ENCODE data around the gene NKAPD1. TPM values are rescaled to one million over a fixed set of nuclear protein-coding genes. Genes with fewer than 3 reads are reported as not detected.
A peak's percentile ranks its signal among the peaks of the same experiment; 100 is the strongest.
"Not testable (repeated sequence)": the region's sequence is repeated elsewhere in the genome, so short reads cannot be mapped to it uniquely, and the experiment has no call there.

The NKAPD1 gene
- total RNA-seq, 1 donor from 2014 or later, result 29.6 TPM

- Mint-ChIP-seq H3K9me3 (ENCODE audit: low read depth) (no peaks in the 10 kb centered on the region), H3K27ac (no peak overlapping the region), H3K4me3 (ENCODE audit: low read depth) (no peak overlapping the region), H3K36me3 (ENCODE audit: insufficient read depth) (peaks cover 9% of the 10 kb centered on the region), H3K4me1 (ENCODE audit: low read depth) (no peaks in the 10 kb centered on the region), H3K27me3 (no peaks in the 10 kb centered on the region)
- no peak for TF ChIP-seq CTCF (IDR thresholded peaks at IDR 0.05; ENCODE audit: unreplicated experiment)
- DNase-seq (ENCODE audit: low spot score, unreplicated experiment), result no peak
Observed at GRCh38 chr11:112062923-112063322, 11.2 kb upstream of the NKAPD1 start.

- no peak for DNase-seq (ENCODE audit: low spot score, unreplicated experiment)
- Mint-ChIP-seq H3K9me3 (ENCODE audit: low read depth) (no peaks in the 10 kb centered on the region), H3K4me3 (ENCODE audit: low read depth) (no peak overlapping the region), H3K36me3 (ENCODE audit: insufficient read depth) (peaks cover 29% of the 10 kb centered on the region), H3K27ac (no peak overlapping the region), H3K27me3 (no peaks in the 10 kb centered on the region), H3K4me1 (ENCODE audit: low read depth) (peaks cover 23% of the 10 kb centered on the region)
- no peak for TF ChIP-seq CTCF (IDR thresholded peaks at IDR 0.05; ENCODE audit: unreplicated experiment)
Observed at GRCh38 chr11:112082729-112083128, 8.6 kb downstream of the NKAPD1 start.

DNA sequence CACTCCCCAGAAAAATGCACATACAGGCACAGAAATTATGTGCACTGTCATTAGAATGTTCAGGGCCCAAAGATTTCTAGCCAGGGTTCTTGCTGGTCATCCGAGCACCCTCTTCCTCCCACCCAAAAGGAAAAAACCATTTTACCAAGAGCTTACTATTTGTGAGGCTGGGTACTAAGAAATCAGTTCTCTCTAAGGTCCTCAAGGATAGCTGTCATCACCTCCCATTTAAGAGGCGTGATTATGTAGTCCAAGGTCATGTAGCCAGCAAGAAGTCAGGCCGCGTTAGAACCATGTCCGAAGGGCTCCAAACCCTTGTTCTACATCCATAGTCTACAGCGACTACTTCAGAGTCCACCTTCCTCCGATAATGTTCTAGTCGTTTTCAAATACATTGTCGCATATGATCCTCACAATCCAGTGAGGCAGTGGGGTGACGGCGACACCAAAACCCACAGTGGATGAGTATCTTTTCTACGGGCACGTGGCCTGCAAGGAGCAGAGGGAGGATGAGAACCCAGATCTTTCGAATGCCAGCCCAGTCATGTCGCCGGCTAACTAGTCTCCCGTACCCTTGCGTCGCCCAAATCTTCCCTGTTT lies 11.8 kb downstream of the NKAPD1 start:
- Mint-ChIP-seq H3K9me3 (ENCODE audit: low read depth) (no peaks in the 10 kb centered on the region), H3K36me3 (ENCODE audit: insufficient read depth) (peaks cover 37% of the 10 kb centered on the region), H3K4me3 (ENCODE audit: low read depth) (peak overlapping the region; percentile 100), H3K27me3 (no peaks in the 10 kb centered on the region), H3K4me1 (ENCODE audit: low read depth) (peaks cover 31% of the 10 kb centered on the region), H3K27ac (peak overlapping the region; percentile 98)
- TF ChIP-seq CTCF (IDR thresholded peaks at IDR 0.05; ENCODE audit: unreplicated experiment), result no peak
- DNase-seq (ENCODE audit: low spot score, unreplicated experiment), result no peak

DNA sequence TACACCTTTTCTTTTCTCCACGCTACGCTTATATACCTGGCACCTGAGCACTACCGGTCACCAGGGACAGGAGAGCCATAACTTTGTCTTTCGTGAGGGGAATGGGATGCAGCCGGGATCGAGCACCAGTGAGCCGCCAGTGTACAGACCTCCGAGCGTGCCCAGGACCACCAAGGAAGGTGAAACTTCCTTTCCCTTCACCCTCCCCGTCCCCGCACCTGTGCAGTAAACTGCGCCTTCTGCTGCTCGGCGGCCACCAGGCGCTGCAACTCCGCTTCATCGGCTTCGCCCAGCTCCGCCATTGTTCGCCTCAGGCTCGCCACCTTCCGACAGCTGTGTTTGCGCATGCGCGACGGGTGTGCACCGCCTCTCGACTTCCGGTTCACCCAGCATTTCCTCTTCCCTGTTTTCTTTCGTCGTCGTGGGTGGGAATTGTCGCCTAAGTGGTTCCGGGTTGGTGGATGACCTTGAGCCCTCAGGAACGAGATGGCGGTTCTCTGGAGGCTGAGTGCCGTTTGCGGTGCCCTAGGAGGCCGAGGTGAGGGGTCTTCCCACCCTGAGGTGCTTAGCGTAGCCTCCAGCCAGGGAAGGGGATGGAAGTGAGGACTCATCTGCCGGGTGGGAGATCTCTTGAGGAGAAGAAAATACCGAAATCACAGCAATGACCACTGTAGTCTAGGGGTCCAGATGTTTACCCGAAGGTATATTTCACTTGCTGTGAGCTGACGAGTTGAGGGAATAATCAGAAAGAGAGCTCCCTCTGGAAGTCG lies 12.5 kb downstream of the NKAPD1 start, which contains the start of the genes SDHD and TIMM8B:
TSS of gene SDHD (plus strand) at position 452 of the 770 bp plus-strand sequence. CDS start at position 487, 35 bp downstream.
TSS of gene TIMM8B (minus strand) at position 335 of the 770 bp plus-strand sequence. CDS start at position 302, 33 bp downstream.
- H3K27ac Mint-ChIP-seq, result peak within 1 kb of the TSS; percentile 98
- no peaks in the 10 kb centered on the region for H3K27me3 Mint-ChIP-seq
- no peaks in the 10 kb centered on the region for H3K9me3 Mint-ChIP-seq (ENCODE audit: low read depth)
- peaks cover 31% of the 10 kb centered on the region for H3K4me1 Mint-ChIP-seq (ENCODE audit: low read depth)
- peak within 1 kb of the TSS; percentile 100 for H3K4me3 Mint-ChIP-seq (ENCODE audit: low read depth)
- DNase-seq (ENCODE audit: low spot score, unreplicated experiment), result peak; percentile 95
- peak; percentile 36 for TF ChIP-seq CTCF (IDR thresholded peaks at IDR 0.05; ENCODE audit: unreplicated experiment)
- H3K36me3 Mint-ChIP-seq (ENCODE audit: insufficient read depth), result peaks cover 42% of the 10 kb centered on the region

GRCh38 chr11:112087212-112087611 lies 13.1 kb downstream of the NKAPD1 start:
- H3K27me3 Mint-ChIP-seq, result no peaks in the 10 kb centered on the region
- no peak for DNase-seq (ENCODE audit: low spot score, unreplicated experiment)
- H3K4me1 Mint-ChIP-seq (ENCODE audit: low read depth), result peaks cover 31% of the 10 kb centered on the region
- no peak for TF ChIP-seq CTCF (IDR thresholded peaks at IDR 0.05; ENCODE audit: unreplicated experiment)
- peak overlapping the region; percentile 98 for H3K27ac Mint-ChIP-seq
- peaks cover 43% of the 10 kb centered on the region for H3K36me3 Mint-ChIP-seq (ENCODE audit: insufficient read depth)
- H3K4me3 Mint-ChIP-seq (ENCODE audit: low read depth), result peak overlapping the region; percentile 100
- no peaks in the 10 kb centered on the region for H3K9me3 Mint-ChIP-seq (ENCODE audit: low read depth)

GRCh38 chr11:112095302-112095701 lies 21.2 kb downstream of the NKAPD1 start:
- not testable (repeated sequence) for H3K27ac Mint-ChIP-seq; H3K27me3 Mint-ChIP-seq; H3K4me1 Mint-ChIP-seq (ENCODE audit: low read depth); H3K9me3 Mint-ChIP-seq (ENCODE audit: low read depth); H3K4me3 Mint-ChIP-seq (ENCODE audit: low read depth); DNase-seq (ENCODE audit: low spot score, unreplicated experiment)
- H3K36me3 Mint-ChIP-seq (ENCODE audit: insufficient read depth), result peaks cover 16% of the 10 kb centered on the region
